H1 (cell line): Measurements from ENCODE around the gene FANCE.

ENCODE experiments used
- BACH1 ChIP-seq: IDR thresholded peaks from 2 replicates; pipeline ENCODE4 v1.6.1; 2012; ENCODE audit warnings: low read length, improper control_type of control experiment
- HDAC2 ChIP-seq, 2 experiments: fragments of 300-600 bp in 1 of 2; sonication (generic) in 1 of 2; IDR thresholded peaks; 2 replicates each; pipeline ENCODE4 v1.6.1; 2011 to 2012; ENCODE audit warnings: low read depth in 2 of 2, low read length in 2 of 2, mild to moderate bottlenecking in 2 of 2, moderate library complexity in 2 of 2, borderline replicate concordance in 1 of 2, inconsistent platforms in 1 of 2
- NRF1 ChIP-seq: IDR thresholded peaks from 2 replicates; pipeline ENCODE4 v1.6.1; 2011; ENCODE audit warnings: mild to moderate bottlenecking, low read depth, low read length, improper control_type of control experiment
- TF ChIP-seq, protein P1 (sequence below), 3 experiments: IDR thresholded peaks; 1 replicate in 2 of 3; 2 replicates in 1 of 3; pipeline versions ENCODE4 v1.5.1 to v1.6.1; 2011; ENCODE audit warnings: low read length in 3 of 3, mild to moderate bottlenecking in 3 of 3, inconsistent platforms in 2 of 3, low read depth in 1 of 3, moderate library complexity in 1 of 3; ENCODE audit not compliant: insufficient read depth in 1 of 3; ENCODE audit errors: control extremely low read depth in 1 of 3

DNA sequence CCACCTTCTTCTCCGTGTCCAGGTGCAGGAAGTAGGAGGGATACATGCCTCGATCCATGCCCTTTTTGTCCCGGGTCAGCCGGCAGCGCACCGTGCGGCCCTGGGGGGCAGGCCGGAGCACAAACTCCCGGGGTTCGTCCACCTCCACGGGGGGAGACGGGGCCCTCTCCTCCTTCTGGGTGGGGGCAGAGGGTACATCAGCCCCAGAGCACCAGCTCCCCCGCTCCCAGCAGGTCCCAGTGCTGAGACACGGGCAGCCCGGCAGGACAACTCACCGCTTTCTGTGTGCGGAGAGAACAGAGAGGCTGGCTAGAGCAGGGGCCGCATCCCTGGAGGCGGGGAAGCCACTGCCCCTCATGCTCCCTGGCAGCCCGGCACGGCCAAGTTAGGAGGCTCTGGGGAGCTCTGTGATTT is 53.9 kb downstream of the FANCE start:
- TF ChIP-seq HDAC2 (IDR thresholded peaks at IDR 0.05; ENCODE audit: borderline replicate concordance in 1 of 2, low read depth in 2 of 2, low read length in 2 of 2) = no peak
- TF ChIP-seq, protein P1, sequence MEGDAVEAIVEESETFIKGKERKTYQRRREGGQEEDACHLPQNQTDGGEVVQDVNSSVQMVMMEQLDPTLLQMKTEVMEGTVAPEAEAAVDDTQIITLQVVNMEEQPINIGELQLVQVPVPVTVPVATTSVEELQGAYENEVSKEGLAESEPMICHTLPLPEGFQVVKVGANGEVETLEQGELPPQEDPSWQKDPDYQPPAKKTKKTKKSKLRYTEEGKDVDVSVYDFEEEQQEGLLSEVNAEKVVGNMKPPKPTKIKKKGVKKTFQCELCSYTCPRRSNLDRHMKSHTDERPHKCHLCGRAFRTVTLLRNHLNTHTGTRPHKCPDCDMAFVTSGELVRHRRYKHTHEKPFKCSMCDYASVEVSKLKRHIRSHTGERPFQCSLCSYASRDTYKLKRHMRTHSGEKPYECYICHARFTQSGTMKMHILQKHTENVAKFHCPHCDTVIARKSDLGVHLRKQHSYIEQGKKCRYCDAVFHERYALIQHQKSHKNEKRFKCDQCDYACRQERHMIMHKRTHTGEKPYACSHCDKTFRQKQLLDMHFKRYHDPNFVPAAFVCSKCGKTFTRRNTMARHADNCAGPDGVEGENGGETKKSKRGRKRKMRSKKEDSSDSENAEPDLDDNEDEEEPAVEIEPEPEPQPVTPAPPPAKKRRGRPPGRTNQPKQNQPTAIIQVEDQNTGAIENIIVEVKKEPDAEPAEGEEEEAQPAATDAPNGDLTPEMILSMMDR (IDR thresholded peaks at IDR 0.05; ENCODE audit: control extremely low read depth in 1 of 3, insufficient read depth in 1 of 3, low read depth in 1 of 3, low read length in 3 of 3) = no peak
- no peak for TF ChIP-seq NRF1
- TF ChIP-seq BACH1 = no peak
